OCI-LY3 (cell line): ENCODE measurements around the gene DENND1A.

Experiments used
- CTCF ChIP-seq: fragments of 200-600, 300-600 bp; sonication (generic); IDR thresholded peaks from 2 replicates; pipeline ENCODE4 v1.5.1; 2014; ENCODE audit warnings: antibody characterized with exemption, low read length, low read depth
- EZH2phosphoT487 ChIP-seq: fragments of 200-600 bp; shearing (Covaris generic); IDR thresholded peaks from 2 replicates; pipeline ENCODE4 v1.6.1; 2018; ENCODE audit warnings: antibody characterized with exemption, mixed run types, low read depth

GRCh38 chr9:123978981-123979380 lies 49.1 kb upstream of the DENND1A start:
- TF ChIP-seq EZH2phosphoT487, result no peak
- TF ChIP-seq CTCF, result no peak
